Fibroblast of gingiva (primary cell): ENCODE results near the gene CCBE1.
"Not testable (repeated sequence)": the region's sequence is repeated elsewhere in the genome, so short reads cannot be mapped to it uniquely, and the experiment has no call there.

Experiments
- DNase-seq: peaks from one replicate; pipeline ENCODE4 v3.0.0-alpha.2; 2011; ENCODE audit warnings: low read depth

The CCBE1 gene

DNA sequence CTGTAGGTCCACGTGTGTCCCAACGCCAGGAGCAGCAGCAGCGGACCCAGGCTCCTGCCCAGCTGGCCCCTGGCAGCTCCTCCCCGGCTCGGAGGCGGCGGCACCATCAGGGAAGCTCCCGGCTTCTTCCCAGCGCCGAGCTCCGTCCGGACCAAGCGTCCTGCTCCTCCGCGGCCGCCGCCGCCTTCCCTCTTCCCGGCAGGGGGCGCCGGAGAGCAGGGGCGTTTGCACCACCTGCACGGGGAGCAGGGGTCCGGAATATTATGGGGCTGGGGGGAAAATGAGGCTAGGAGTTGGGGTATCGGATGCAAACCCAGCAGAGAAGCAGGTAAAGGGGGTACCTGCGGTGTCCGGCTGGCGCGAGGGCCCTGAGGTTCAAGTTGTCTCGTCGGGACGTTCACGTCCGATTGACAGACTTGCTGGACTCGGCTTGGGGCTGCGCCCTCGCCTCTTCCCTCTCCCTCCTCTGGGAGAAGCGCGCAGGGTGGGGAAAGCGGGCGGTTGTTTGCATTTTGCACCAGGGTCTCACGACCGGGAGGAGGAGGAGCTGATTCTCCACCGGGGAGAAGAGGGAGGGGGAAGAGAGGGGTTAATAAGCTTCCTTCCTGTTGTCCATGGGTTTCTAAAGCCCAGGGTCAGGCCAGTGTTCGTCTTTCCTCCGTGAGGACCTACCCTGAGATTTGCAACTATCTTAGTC lies at the start of gene CCBE1:
Gene CCBE1, minus strand, starts transcription at position 188 of the 697 bp plus-strand sequence.
- peak; percentile 74 for DNase-seq

DNA sequence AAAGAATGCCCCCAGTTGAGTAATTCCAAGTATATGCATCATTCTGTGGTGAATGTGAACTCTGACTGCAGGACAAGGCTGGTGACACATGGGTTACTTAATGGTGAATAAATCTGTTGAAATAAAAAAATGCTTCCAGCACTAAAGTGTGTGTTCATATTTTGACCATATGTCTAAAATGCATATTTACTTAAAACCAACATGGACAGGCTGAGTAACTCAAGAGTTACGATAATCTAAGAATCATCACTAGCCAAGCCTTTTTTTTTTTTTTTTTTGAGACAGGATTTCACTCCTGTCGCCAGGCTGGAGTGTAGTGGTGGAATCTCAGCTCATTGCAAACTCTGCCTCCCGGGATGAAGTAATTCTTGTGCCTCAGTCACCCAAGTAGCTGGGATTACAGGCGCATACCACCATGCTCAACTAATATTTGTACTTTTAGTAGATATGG lies 47.1 kb upstream of the CCBE1 start:
- peak; percentile 99 for DNase-seq

DNA sequence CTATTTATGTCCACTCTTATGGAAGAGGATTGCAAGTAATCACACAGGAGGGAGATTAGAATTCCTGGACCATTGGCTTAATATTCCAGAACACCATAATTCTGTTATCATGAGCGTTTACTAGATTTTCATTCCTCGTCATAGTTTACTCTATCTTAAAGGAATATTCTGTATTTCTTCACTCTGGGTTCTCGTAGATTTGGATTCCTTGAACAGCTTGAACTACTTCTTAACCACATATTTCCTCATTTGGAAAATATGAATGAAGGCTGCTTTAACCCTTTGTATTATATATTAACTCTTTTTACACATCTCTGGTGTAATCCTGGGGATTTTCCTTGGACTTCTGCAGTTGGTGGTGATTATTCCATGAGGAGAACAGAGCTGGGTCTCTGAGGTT lies 46.3 kb upstream of the CCBE1 start:
- peak; percentile 71 for DNase-seq

DNA sequence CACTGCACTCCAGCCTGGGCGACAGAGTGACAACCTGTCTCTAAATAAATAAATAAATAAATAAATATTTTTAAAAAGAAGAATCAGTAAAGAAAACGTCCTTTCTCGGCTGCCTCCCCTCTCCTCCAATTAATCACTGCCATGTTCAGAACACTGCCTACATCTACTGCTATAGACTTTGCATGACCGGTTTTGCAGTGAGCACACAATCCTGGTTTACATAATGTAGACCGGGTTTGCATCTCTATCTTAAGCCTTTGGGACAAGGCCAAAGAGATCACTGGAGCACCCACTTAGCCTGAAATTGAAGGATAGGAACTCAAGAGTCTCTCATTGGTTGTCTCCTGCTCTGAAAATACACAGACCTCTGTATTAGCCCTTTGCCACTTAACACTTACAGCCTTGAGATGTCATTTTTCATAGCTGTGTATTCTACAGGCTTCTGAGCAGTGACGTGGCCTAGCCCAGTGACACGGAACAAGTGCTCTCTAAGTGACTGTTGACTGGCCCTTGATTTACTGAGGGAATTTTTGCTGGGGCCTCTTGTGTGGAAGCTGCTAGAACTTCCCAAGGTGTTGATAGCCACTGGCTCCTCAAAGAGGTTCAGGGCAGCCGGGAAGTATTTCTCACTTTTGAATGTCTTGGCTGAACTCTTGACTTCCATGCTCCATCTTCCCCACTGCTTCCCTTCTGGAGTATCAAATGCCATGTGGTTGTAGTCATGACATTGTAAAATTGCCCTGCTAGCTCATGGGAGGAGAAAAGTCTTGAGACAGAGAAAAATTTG lies 45.3 kb upstream of the CCBE1 start:
- DNase-seq = peak; percentile 59

DNA sequence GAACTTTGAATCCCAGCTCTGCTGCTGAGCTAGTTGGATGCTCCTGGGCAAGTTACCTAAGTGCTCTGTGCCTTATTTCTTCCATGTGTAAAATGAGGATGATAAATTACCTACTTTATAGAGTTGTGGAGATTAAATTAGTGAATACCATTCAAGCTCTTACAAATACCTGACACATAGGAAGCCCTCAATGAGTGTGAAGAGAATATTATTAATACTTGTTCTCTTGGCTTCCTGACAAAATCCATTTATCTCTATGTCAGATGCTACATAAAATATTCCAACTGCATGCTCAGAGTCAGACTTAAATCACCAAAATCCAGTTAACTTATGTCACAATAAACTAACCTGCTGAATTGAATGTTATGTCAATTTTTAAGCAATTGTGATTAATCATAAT lies 42.9 kb upstream of the CCBE1 start:
- DNase-seq = no peak

DNA sequence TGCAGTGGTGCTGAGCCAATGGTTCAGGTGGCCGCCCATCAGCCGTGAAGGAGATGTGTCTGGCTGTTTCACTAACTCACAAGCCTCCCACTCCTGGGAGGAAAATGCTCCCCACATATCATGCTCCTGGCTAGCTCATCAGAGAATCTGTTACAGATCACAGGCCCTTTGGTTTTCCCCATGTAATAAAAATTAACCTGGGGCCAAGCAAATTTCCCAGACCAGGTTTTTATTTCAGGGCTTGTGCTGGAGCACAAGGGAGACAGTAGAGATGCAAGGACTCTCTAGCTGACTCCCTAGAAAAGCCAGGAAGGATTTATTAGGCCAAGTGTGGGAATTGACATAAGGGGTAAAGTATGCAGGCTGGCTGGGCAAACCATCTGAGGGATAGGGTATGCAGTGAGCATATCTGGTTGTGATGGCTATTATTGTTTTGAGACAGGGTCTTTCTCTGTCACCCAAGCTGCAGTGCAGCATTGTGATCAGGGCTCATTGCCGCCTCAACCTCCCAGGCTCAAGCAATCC lies 40.6 kb upstream of the CCBE1 start:
- DNase-seq = no peak

DNA sequence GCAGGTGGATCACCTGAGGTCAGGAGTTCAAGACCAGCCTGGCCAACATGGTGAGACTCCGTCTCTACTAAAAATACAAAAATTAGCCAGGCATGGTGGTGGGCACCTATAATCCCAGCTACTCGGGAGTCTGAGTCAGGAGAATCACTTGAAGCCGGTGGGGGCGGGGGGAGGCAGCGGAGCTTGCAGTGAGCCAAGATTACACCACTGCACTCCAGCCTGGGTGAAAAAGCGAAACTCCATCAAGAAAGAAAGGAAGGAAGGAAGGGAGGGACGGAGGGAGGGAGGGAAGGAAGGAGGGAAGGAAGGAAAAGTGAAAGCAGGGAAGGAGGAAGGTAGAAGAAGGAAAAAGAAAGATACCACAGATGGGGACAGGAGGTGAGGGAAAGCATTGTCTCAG lies 40.1 kb upstream of the CCBE1 start:
- DNase-seq = not testable (repeated sequence)

DNA sequence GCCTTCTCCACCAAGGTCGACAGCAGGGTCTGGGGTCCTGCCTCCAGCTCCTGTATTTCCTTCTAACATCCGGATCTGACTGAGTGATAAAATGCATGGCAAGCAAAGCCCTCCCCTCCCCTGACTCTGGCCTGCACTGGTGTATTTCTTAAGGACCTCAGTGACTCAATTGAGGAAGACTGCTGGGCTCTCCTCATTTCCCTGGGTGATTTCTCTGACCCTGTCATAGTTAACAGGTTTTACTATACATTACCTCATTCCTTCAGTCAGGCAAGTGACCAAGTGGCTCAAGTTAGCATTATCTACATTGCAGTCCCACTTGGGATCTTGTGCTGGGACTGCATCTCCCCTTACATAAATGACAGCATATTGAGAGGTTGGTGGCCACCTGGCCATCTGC lies 38.8 kb upstream of the CCBE1 start:
- no peak for DNase-seq

DNA sequence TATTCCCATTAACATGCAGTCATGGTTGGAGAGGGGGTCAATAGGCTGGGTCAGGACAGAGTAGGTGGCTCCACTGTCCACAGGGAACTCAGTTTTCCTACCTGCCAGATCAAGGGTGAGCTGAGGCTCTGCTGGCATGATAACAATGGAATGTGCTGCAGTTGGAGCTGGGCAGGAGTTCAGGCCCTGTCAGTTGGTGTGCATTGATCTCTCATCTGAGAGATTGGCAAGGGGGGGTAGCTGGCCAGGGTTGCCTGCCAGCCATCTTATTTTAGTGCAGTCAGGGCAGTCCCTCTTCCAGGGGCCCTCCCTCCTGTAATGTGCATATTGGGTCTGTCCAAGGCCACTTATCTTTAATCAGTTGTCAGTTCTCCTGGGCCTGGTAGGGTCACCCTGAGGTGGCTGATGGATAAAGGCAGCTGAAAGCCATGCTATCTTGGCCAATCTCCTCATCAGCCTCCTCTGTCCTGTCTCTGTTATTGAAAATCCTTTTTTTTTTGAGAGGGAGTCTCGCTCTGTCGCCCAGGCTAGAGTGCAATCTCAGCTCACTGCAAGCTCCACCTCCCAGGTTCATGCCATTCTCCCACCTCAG lies 38.1 kb upstream of the CCBE1 start:
- no peak for DNase-seq

DNA sequence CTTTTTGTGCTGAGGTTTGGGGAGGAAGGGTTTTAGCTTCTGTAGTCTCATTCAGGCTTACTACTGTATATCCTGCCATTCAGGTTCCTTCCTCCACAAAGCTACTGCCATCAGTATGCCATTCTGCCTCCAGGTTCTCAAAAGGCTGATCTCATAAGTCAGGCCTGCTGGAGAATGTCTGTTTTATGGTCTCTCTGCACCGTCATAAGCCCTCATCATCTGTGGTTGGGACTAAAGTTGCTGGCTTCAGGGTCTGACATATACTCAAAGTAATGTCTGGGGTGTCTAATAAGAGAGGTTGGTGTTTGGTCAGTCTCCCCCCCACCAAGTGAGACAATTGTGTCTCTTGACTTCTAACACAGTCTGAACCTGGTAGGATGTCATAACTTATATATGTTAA lies 36.2 kb upstream of the CCBE1 start:
- no peak for DNase-seq

DNA sequence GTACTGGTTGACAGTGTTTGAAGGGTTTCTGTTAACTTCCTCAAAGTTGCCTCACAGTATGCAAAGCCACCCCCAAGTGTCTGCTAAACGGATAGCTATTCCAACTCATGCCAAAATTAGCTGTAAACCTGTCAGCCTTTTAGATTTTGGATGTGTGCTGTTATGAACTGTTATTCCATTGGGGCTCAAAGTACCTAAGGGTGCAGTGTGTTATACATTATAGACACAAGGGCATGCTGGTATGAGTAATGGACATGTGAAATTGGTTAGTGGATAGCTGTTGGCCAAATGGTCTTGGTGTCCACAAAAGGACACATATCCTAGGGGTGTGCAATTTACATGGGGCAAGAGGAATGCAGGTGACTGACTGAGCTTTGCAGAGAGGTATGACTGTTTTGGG lies 33.7 kb upstream of the CCBE1 start:
- no peak for DNase-seq

DNA sequence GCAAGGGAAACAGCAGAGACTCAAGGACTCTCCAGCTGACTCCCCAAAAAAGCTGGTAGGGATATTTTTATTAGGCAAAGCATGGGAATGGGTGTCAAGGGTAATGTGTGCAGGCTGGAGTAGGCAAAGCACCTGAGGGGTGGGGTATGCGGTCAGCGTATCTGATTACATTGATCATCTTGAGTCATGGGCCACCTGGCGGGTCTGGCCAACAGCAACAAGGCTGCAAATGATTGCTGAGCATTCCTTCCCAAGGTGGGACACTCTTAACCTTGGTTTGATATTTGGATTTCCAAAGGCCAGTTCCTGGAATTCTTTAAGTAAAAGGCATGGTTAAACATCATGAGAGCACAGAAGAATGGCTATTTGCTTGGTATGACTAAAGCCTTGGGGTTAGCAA lies 32.6 kb upstream of the CCBE1 start:
- no peak for DNase-seq

DNA sequence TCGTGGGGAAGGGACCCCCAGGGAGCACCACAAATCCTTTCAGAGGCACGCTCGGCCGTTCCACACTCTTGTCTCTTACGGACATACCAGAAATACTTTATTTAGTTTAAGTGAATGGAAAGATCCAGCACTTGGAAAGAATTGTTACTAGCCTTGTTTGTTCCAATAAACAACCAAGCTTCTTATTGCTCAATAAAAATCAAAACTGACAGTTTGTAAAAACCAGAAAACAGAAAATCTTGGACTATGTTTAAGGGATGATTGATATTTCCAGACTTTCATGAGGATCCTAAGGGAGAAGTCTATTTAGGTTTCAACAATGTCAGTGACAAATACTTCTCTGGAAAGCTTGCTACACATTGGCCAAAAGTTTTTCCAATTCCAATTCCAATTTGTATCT lies 31.6 kb upstream of the CCBE1 start:
- no peak for DNase-seq

DNA sequence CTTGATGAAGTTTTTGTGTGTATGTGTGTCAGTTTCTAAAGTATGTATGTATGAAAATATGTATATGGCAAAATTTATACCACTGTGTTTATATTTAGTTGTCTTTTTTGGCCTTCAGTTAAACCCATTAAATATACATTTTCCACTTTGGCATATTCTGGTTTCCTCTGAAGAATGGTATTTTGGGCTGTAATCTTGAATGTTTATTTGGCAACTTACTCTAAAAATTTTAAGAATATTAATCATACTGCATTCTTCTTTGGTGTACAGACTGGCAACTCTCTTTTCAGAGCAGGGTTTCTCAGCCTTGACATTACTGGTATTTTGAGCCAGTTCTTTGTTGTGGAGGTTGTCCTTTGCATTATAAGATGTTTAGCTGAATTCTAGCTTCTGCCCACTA lies 27.9 kb upstream of the CCBE1 start:
- peak; percentile 52 for DNase-seq

DNA sequence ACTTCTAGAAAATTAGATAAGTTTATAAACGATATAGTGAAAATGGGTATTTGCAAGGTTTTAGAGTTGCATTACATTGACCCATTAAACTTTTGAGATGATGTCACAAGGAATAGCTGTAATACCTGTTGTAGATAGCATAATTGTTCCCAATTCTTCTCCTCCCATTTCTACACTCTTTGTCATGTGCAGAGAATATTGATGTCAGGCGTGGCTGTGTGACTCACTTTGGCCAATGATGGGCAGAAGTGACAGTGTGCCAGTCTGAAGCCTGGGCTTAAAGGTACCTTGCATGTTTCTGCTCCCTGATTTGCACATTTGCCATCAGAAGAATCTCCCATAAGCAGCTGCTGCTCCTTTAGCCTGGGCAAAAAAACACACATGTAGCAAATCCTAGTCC lies 26.9 kb upstream of the CCBE1 start:
- DNase-seq = no peak

DNA sequence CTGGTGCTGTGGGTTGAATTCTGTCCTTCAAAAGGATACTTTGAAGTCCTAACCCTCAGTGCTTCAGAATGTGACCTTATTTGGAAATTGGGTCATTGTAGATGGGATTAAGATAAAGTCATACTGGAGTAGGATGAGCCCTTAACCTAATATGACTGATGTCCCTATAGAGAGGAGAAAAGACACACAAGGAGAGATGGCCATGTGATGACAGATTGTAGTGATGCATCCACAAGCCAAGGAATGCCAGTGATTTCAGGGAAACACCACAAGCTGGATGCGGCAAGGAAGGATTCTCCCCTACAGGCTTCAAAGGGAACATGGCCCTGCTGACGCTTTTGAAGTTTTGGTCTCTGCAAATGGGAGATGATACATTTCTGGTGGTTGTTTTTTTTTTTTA lies 24.7 kb upstream of the CCBE1 start:
- DNase-seq = no peak

DNA sequence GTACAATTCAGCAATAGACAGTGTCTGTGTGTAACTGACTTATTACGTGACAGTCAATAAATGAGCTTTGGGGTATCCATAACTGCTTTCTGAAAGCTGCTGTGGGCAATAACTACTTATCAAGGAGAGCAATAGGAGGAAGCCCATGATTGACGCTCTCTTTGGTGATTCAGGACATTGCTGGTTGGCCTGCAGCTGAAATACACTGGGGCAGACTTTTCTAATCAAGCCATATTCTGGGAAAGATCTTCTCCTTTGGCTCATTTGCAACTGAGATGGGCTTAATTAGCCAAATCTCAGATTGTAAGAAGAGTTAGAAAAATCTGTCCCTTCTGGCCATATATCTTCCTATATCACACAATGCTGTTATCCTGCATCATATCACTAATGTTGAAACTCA lies 24.0 kb upstream of the CCBE1 start:
- DNase-seq = no peak

DNA sequence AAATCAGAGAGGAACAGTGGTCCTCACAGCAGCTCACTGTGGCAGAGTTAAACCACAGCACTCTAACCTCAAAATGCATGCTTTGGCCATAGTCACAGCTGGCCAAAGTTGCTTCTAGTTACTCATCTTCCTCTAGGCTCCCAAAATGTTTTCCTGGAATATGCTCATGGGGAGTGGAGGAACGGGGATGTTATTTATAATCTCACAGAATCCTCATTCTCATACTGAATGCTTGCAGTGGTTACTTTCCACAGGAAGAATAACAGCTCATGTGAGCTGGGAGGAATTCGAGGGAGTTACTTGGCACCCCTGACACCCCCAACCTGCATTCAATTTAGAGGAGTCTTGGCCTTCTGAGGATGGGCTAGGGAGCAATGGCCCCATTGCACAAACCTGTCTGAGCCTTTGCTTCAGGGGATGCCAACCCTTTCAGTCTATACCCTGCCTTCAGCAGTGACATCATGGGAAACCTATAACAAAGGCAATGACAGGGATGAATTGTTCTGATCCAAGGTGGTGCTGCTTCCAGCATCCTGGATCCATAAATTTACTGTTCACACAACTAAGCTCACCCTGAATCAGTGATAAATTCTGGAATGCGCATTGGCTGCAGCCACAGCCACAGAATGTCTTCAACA lies 22.4 kb upstream of the CCBE1 start:
- peak; percentile 86 for DNase-seq

DNA sequence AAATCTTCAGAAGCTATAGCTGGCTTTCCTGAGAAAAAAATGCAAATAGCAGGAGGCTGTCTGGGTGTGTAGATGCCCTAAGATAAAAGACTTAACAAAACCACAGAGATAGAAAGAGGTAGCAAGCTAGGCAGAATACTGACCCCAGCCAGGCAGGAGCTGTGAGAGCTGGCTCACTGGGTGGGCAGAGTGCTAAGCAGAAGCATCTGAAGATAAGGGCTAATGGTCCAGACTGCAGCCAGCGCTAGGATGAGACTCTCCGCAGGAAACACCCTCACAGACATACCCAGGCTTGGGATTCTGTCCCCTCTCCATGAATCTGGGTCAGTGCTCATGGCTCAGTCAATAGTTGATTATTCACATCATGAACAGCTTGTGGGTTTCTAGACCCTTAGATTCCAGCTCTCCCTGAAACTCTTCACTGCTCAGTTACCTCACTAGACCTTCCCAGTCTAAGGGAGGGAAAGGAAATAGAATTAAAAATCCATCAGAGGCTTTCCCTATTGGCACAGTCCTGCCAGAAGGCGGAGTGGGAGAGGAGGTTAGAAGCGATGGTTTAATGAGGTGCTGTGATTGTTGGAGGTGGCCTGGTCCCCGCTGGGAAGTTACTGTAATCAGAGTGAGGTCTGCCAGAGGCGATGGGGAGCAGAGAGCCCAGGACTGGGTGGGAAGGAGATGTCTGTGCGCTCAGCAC lies 21.4 kb upstream of the CCBE1 start:
- DNase-seq = no peak

DNA sequence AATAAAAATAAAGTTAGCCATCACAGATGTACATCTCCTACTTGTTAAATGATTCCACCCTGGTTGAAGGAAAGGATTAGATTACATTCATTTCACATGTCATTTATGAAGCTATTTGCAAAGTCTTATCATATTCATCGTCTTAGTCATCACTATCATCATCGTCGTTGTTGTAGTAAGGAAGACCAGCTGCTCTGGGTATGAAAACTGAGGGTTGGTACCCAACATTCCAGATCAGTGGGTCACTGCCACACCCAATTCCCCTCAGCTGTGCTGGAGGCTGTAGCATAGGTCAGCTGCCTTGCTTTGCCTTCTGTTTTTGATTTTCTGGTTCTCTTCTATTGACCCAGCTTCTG lies 20.9 kb upstream of the CCBE1 start:
- DNase-seq = peak; percentile 97

DNA sequence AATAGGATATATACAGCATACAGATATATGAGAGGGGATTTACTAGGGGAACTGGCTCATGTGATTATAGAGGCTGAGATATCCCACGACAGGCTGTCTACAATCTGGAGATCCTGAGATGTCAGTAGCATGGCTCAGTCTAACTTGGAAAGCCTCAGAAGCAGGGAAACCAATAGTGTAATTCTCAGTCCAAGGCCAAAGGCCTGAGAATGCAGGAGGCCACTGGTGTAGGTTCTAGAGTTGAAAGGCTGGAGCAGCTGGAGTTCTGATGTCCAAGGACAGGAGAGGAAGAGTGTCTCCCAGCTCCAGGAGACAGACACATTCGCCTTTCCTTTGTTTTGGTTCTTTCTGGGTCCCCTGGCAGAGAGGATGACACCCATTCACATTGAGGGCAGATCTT lies 20.1 kb upstream of the CCBE1 start:
- DNase-seq = no peak

DNA sequence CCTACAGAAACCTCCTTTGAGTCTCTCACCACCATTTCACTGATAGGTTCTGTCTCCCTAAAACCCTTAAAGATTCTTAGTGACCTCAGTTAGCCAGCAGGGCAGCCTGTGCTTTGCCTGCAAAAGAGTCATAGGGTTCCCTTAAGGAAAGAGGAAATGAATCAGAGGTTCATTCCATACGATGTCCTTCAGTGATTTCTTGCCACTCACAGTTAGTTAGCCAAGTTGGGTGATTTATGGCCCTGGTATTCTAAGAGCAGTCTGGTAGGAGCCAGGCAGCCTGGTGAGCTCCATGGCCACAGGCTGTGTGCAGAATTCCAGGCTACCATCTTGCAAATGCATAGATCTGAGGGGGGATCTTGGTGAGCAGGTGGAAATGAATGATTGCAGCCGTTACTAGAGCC lies 18.7 kb upstream of the CCBE1 start:
- DNase-seq = peak; percentile 92
